Kidney (tissue), 14 donors: Measurements from ENCODE around the gene CCDC85A. TPM values are rescaled to one million over a fixed set of nuclear protein-coding genes. Genes with fewer than 3 reads are reported as not detected.

Experiments
- DNase-seq, 5 donors: peaks; one replicate each; pipeline ENCODE4 v3.0.0-alpha.2; 2013 to 2020
- FAIRE-seq: peaks from 2 replicates; lab custom pipeline; 2012; peaks lifted over from hg19 to GRCh38; lab: Jason Lieb, UNC
- H3K27ac ChIP-seq, 2 donors: one replicate each; pipeline ENCODE4 v1.7.0; 2013; ENCODE audit warnings: low read depth in 2 of 2, low read length in 2 of 2, inconsistent platforms in 1 of 2
- H3K27me3 ChIP-seq: one replicate; pipeline ENCODE4 v1.7.1; 2013; ENCODE audit warnings: low read length, inconsistent platforms; ENCODE audit not compliant: control insufficient read depth, insufficient read depth
- H3K36me3 ChIP-seq, 3 donors: one replicate each; pipeline versions ENCODE4 v1.7.0 to v1.7.1; 2013; ENCODE audit warnings: low read length in 3 of 3, control low read depth in 1 of 3, inconsistent platforms in 1 of 3; ENCODE audit not compliant: insufficient read depth in 3 of 3, control insufficient read depth in 2 of 3
- H3K4me1 ChIP-seq, 3 donors: one replicate each; pipeline versions ENCODE4 v1.7.0 to v1.7.1; 2013; ENCODE audit warnings: low read length in 3 of 3, inconsistent platforms in 1 of 3, low read depth in 1 of 3; ENCODE audit not compliant: control insufficient read depth in 2 of 3, insufficient read depth in 2 of 3
- H3K4me3 ChIP-seq, 3 donors: one replicate each; pipeline versions ENCODE4 v1.7.0 to v1.8.1; 2013; ENCODE audit warnings: low read length in 3 of 3, control low read depth in 1 of 3, inconsistent platforms in 1 of 3
- H3K9ac ChIP-seq, 3 donors: one replicate each; pipeline versions ENCODE4 v1.7.0 to v1.7.1; 2013; ENCODE audit warnings: low read length in 3 of 3, control low read depth in 1 of 3, inconsistent platforms in 1 of 3
- H3K9me3 ChIP-seq, 3 donors: one replicate each; pipeline versions ENCODE4 v1.7.0 to v1.7.1; 2013; ENCODE audit warnings: low read length in 3 of 3, control low read depth in 1 of 3, inconsistent platforms in 1 of 3; ENCODE audit not compliant: control insufficient read depth in 2 of 3, insufficient read depth in 1 of 3
- CTCF ChIP-seq: IDR thresholded peaks from 3 replicates; pipeline ENCODE4 v1.5.1; 2012; ENCODE audit warnings: mild to moderate bottlenecking, moderate library complexity, borderline replicate concordance; ENCODE audit not compliant: insufficient read depth; ENCODE audit errors: extremely low read depth
- intact Hi-C: fragments of 100-400 bp; cut with DNase I; formaldehyde crosslinking; loops from one replicate; pipeline ENCODE4 v1.11.1; 2022
- polyA plus RNA-seq: library from polyadenylated mRNA; stranded (reverse); fragments of 350-450 nt; fragmentation: Illumina TruSeq; extraction: RNeasy Lipid Tissue Mini Kit (QIAGEN cat#74804); gene quantifications from one replicate; pipeline ENCODE4 v1.2.3, GENCODE V29; 2014; ENCODE audit warnings: low read depth, low replicate concordance; ENCODE audit not compliant: insufficient read depth
- total RNA-seq: library from RNA; stranded (reverse); fragmentation: NEBNext Ultra II Directional; extraction: Animal tissue kit (Norgen Biotek cat#: 25700); gene quantifications from one replicate; pipeline ENCODE4 v1.2.1, GENCODE V29; 2021
- donor health status: control.
- donor health status: control.
- donor health status: control.
- donor health status: control.
- donor health status: control.
- donor health status: DM: yes; HTN: yes; CAD: no.
- donor health status: Normal renal cell carcinoma (clear cell type).

CCDC85A gene
- total and polyA plus RNA-seq, 2 donors from 2014 or later = 0.65 to 2.1 TPM

- no peak for FAIRE-seq
- Histone ChIP-seq H3K27ac (no peak overlapping the region), H3K4me3 (no peak overlapping the region), H3K4me1 (no peaks in the 10 kb centered on the region), H3K27me3 (no peaks in the 10 kb centered on the region), H3K9me3 (no peaks in the 10 kb centered on the region), H3K9ac (no peak overlapping the region), H3K36me3 (no peaks in the 10 kb centered on the region)
- TF ChIP-seq CTCF = no peak
- DNase-seq = no peak
- intact Hi-C loops = no loop called here
These were observed 153.6 kb downstream of the CCDC85A start for GRCh38 chr2:56337342-56337741.

GRCh38 chr2:56338232-56338631, 154.4 kb downstream of the CCDC85A start:
- intact Hi-C loops = no loop called here
- FAIRE-seq (no peak), DNase-seq (no peak)
- no peaks in the 10 kb centered on the region for H3K4me1 ChIP-seq
- H3K36me3 ChIP-seq = no peaks in the 10 kb centered on the region
- H3K9me3 ChIP-seq = no peaks in the 10 kb centered on the region
- no peaks in the 10 kb centered on the region for H3K27me3 ChIP-seq
- TF ChIP-seq CTCF = no peak
- no peak overlapping the region for H3K4me3 ChIP-seq
- H3K9ac ChIP-seq = no peak overlapping the region
- no peak overlapping the region for H3K27ac ChIP-seq

GRCh38 chr2:56344771-56345170, 161.0 kb downstream of the CCDC85A start:
- no peak overlapping the region for H3K27ac ChIP-seq
- DNase-seq = no peak
- no peaks in the 10 kb centered on the region for H3K27me3 ChIP-seq
- H3K9ac ChIP-seq = no peak overlapping the region
- no peaks in the 10 kb centered on the region for H3K9me3 ChIP-seq
- TF ChIP-seq CTCF = no peak
- no peak for FAIRE-seq
- intact Hi-C loops = no loop called here
- H3K4me3 ChIP-seq = no peak overlapping the region
- no peaks in the 10 kb centered on the region for H3K4me1 ChIP-seq
- no peaks in the 10 kb centered on the region for H3K36me3 ChIP-seq

- intact Hi-C loops = no loop called here
These were observed 164.1 kb downstream of the CCDC85A start for GRCh38 chr2:56347881-56348280.

More at GRCh38 chr2:56347881-56348280, 164.1 kb downstream of the CCDC85A start:
- Histone ChIP-seq H3K9me3 (no peaks in the 10 kb centered on the region), H3K9ac (no peak overlapping the region), H3K36me3 (no peaks in the 10 kb centered on the region), H3K4me1 (no peaks in the 10 kb centered on the region), H3K27me3 (no peaks in the 10 kb centered on the region), H3K27ac (no peak overlapping the region), H3K4me3 (no peak overlapping the region)
- DNase-seq (no peak), FAIRE-seq (no peak)
- TF ChIP-seq CTCF = no peak
